ENCODE data around the gene LAMC1.
A peak's percentile ranks its signal among the peaks of the same experiment; 100 is the strongest.

GRCh38 chr1:183159960-183160359 lies 136.7 kb downstream of the LAMC1 start:
- peak in 1 of 4 experiments; percentile 10 for TF ChIP-seq CTCF (IDR thresholded peaks at IDR 0.05)
- no peak for TF ChIP-seq POLR2A (IDR thresholded peaks at IDR 0.05)
